HCT116 (cell line): Measurements from ENCODE around the gene AMTN. TPM values are rescaled to one million over a fixed set of nuclear protein-coding genes. Genes with fewer than 3 reads are reported as not detected.

Experiments used
- ATAC-seq: fragments of 200-7000 bp; cut with Tn5 transposase; 2 replicates; pipeline ENCODE4 v1.9.1; 2020; ENCODE audit warnings: mild to moderate bottlenecking, moderate library complexity
- BruUV-seq: library from RNA; stranded (reverse); fragments of 400-500 nt; replicated peaks from 2 replicates; lab custom pipeline; 2021; lab: Mats Ljungman, UMichigan
- CTCF ChIA-PET: fragments of 300-600 bp; sonication (Branson Sonifier 250); formaldehyde crosslinking; loops from one replicate; lab custom pipeline; 2021; ENCODE audit warnings: antibody characterized with exemption; lab: Charles Lee
- POLR2A ChIA-PET: fragments of 300-600, 350-600 bp; sonication (Branson Sonifier 250); formaldehyde crosslinking; loops from one replicate; lab custom pipeline; 2021; ENCODE audit warnings: antibody characterized with exemption; lab: Charles Lee
- RAD21 ChIA-PET, 2 experiments: fragments of 300-600 bp; sonication (Branson Sonifier 250); formaldehyde crosslinking; loops; one replicate each; lab custom pipeline; 2023; ENCODE audit warnings: low total read pairs in 2 of 2; ENCODE audit not compliant: uncharacterized antibody in 2 of 2, unreplicated experiment in 2 of 2, low non-redundant PET in 1 of 2; lab: Charles Lee
- DNase-seq: peaks from one replicate; pipeline ENCODE4 v3.0.0-alpha.2; 2010; ENCODE audit warnings: low read depth, low spot score
- H2AFZ ChIP-seq: fragments of 200-600 bp; shearing (Covaris generic), sonication (generic); 2 replicates; pipeline ENCODE4 v1.6.1; 2017; ENCODE audit warnings: low read depth, mixed run types, mixed read lengths, antibody characterized with exemption, low read length; ENCODE audit not compliant: poor library complexity, severe bottlenecking
- H3K27ac ChIP-seq: 2 replicates; pipeline ENCODE4 v1.5.1; 2012; ENCODE audit warnings: low read depth, low read length
- H3K27me3 ChIP-seq: fragments of 200-600 bp; sonication (generic); 2 replicates; pipeline ENCODE4 v1.6.1; 2016; ENCODE audit warnings: mixed run types, low read length, mixed read lengths; ENCODE audit not compliant: insufficient read depth
- H3K36me3 ChIP-seq, 2 experiments: fragments of 200-500 bp in 1 of 2; fragments of 200-600 bp in 1 of 2; sonication (Bioruptor generic) in 1 of 2; sonication (generic) in 1 of 2; 2 replicates each; pipeline versions ENCODE4 v1.5.1 to v1.6.1; 2014 to 2016; ENCODE audit warnings: low read length in 2 of 2, inconsistent platforms in 1 of 2, mixed read lengths in 1 of 2, mixed run types in 1 of 2; ENCODE audit not compliant: insufficient read depth in 2 of 2, control insufficient read depth in 1 of 2
- H3K4me1 ChIP-seq, 2 experiments: fragments of 200-600 bp in 1 of 2; sonication (generic) in 1 of 2; 2 replicates each; pipeline versions ENCODE4 v1.5.1 to v1.6.1; 2012 to 2017; ENCODE audit warnings: low read length in 2 of 2, inconsistent platforms in 1 of 2, mild to moderate bottlenecking in 1 of 2, mixed read lengths in 1 of 2, mixed run types in 1 of 2, moderate library complexity in 1 of 2; ENCODE audit not compliant: insufficient read depth in 2 of 2, control insufficient read depth in 1 of 2
- H3K4me2 ChIP-seq: fragments of 200-600 bp; sonication (generic); 2 replicates; pipeline ENCODE4 v1.6.1; 2017; ENCODE audit warnings: mixed run types, low read length, mixed read lengths
- H3K4me3 ChIP-seq, 2 experiments: fragments of 200-600 bp in 1 of 2; sonication (generic) in 1 of 2; replicated peaks in 1 of 2; 2 replicates each; pipeline ENCODE4 v1.5.1; 2011 to 2016; ENCODE audit warnings: low read length in 2 of 2, control low read depth in 1 of 2, low read depth in 1 of 2, mild to moderate bottlenecking in 1 of 2, mixed read lengths in 1 of 2, mixed run types in 1 of 2
- H3K79me2 ChIP-seq: fragments of 200-600 bp; sonication (generic); 2 replicates; pipeline ENCODE4 v1.6.1; 2017; ENCODE audit warnings: mild to moderate bottlenecking, mixed run types, low read length, moderate library complexity, mixed read lengths; ENCODE audit not compliant: insufficient read depth
- H3K9ac ChIP-seq: fragments of 200-600 bp; sonication (generic); 2 replicates; pipeline ENCODE4 v1.6.1; 2016; ENCODE audit warnings: low read length, mixed read lengths
- H3K9me2 ChIP-seq: fragments of 200-600 bp; sonication (generic), shearing (Covaris generic); 2 replicates; pipeline ENCODE4 v1.6.1; 2017; ENCODE audit warnings: mixed run types, mild to moderate bottlenecking, moderate library complexity; ENCODE audit not compliant: insufficient read depth
- H3K9me3 ChIP-seq, 2 experiments: fragments of 200-500 bp in 1 of 2; fragments of 200-600 bp in 1 of 2; sonication (Bioruptor generic) in 1 of 2; sonication (generic) in 1 of 2; 2 replicates each; pipeline ENCODE4 v1.6.1; 2014 to 2017; ENCODE audit warnings: low read length in 2 of 2, mixed read lengths in 2 of 2, inconsistent platforms in 1 of 2, low read depth in 1 of 2, mild to moderate bottlenecking in 1 of 2, mixed run types in 1 of 2, moderate library complexity in 1 of 2; ENCODE audit not compliant: control insufficient read depth in 1 of 2, insufficient read depth in 1 of 2
- H4K20me1 ChIP-seq: fragments of 200-600 bp; sonication (generic), shearing (Covaris generic); 2 replicates; pipeline ENCODE4 v1.6.1; 2017; ENCODE audit warnings: mixed run types, mild to moderate bottlenecking, moderate library complexity; ENCODE audit not compliant: insufficient read depth
- ATF3 ChIP-seq: IDR thresholded peaks from 2 replicates; pipeline ENCODE4 v1.6.1; 2012
- CEBPB ChIP-seq: IDR thresholded peaks from 2 replicates; pipeline ENCODE4 v1.6.1; 2012; ENCODE audit warnings: low read depth
- EGR1 ChIP-seq: IDR thresholded peaks from 2 replicates; pipeline ENCODE4 v1.6.1; 2012; ENCODE audit warnings: low read depth
- ELF1 ChIP-seq: IDR thresholded peaks from 2 replicates; pipeline ENCODE4 v1.6.1; 2012; ENCODE audit warnings: low read depth, borderline replicate concordance
- EZH2 ChIP-seq: fragments of 200-600 bp; sonication (generic); IDR thresholded peaks from 2 replicates; pipeline ENCODE4 v1.6.1; 2017; ENCODE audit warnings: antibody characterized with exemption, mixed run types
- FOSL1 ChIP-seq: IDR thresholded peaks from 2 replicates; pipeline ENCODE4 v1.6.1; 2012; ENCODE audit warnings: low read depth
- JUND ChIP-seq: IDR thresholded peaks from 2 replicates; pipeline ENCODE4 v1.6.1; 2012
- POLR2AphosphoS5 ChIP-seq: IDR thresholded peaks from 2 replicates; pipeline ENCODE4 v1.6.1; 2011; ENCODE audit warnings: mild to moderate bottlenecking, low read depth, low read length, moderate library complexity
- RAD21 ChIP-seq: IDR thresholded peaks from 2 replicates; pipeline ENCODE4 v1.6.1; 2012; ENCODE audit warnings: low read depth, mild to moderate bottlenecking
- REST ChIP-seq: IDR thresholded peaks from 2 replicates; pipeline ENCODE4 v1.6.1; 2012; ENCODE audit warnings: low read depth
- SP1 ChIP-seq: IDR thresholded peaks from 2 replicates; pipeline ENCODE4 v1.6.1; 2012; ENCODE audit warnings: low read depth
- SRF ChIP-seq: IDR thresholded peaks from 2 replicates; pipeline ENCODE4 v1.6.1; 2012; ENCODE audit warnings: low read depth
- TCF7L2 ChIP-seq: IDR thresholded peaks from 2 replicates; pipeline ENCODE4 v1.7.0; 2011; ENCODE audit warnings: borderline replicate concordance, inconsistent platforms; ENCODE audit not compliant: insufficient read depth, insufficient read length; ENCODE audit errors: extremely low read depth
- YY1 ChIP-seq: IDR thresholded peaks from 2 replicates; pipeline ENCODE4 v1.6.1; 2011; ENCODE audit warnings: low read length, low read depth, moderate library complexity, mild to moderate bottlenecking; ENCODE audit not compliant: insufficient replicate concordance; ENCODE audit errors: extremely low read depth
- ZFX ChIP-seq: fragments of 450-650 bp; IDR thresholded peaks from 2 replicates; pipeline ENCODE4 v1.6.1; 2017
- ZNF274 ChIP-seq: fragments of 200-500 bp; sonication (Bioruptor generic); IDR thresholded peaks from 2 replicates; pipeline ENCODE4 v1.6.1; 2014; ENCODE audit warnings: mild to moderate bottlenecking, low read depth, low read length, inconsistent platforms
- intact Hi-C: fragments of 100-400 bp; cut with micrococcal nuclease; formaldehyde crosslinking; loops from 2 replicates; pipeline ENCODE4 v1.10.0; 2022
- total RNA-seq: library from RNA; stranded (reverse); gene quantifications from one replicate; pipeline ENCODE4 v1.2.1, GENCODE V29; 2021; ENCODE audit not compliant: unreplicated experiment

The AMTN gene
- total RNA-seq, 1 experiment from 2014 or later, result not detected

GRCh38 chr4:70471897-70472296, 46.5 kb upstream of the AMTN start, which contains the start of gene MUC7:
Gene MUC7, plus strand, starts transcription at chr4:70472197. Its CDS starts 1,825 bp downstream, at chr4:70474022.
- H3K9me2 ChIP-seq, result no peaks in the 10 kb centered on the region
- H3K36me3 ChIP-seq, result no peaks in the 10 kb centered on the region
- H3K27me3 ChIP-seq, result no peaks in the 10 kb centered on the region
- no peak within 1 kb of the TSS for H3K4me2 ChIP-seq
- no peaks in the 10 kb centered on the region for H4K20me1 ChIP-seq
- RAD21 ChIA-PET, result no interaction called here
- H3K79me2 ChIP-seq, result no peaks in the 10 kb centered on the region
- no peaks in the 10 kb centered on the region for H3K4me1 ChIP-seq
- POLR2A ChIA-PET, result no interaction called here
- intact Hi-C loops, result no loop called here
- H3K4me3 ChIP-seq, result no peak within 1 kb of the TSS
- H2AFZ ChIP-seq, result no peak within 1 kb of the TSS
- no TSS peak for BruUV-seq
- CTCF ChIA-PET, result no interaction called here
- no peak within 1 kb of the TSS for H3K27ac ChIP-seq
- no peak for TF ChIP-seq EZH2
- TF ChIP-seq RAD21, result no peak
- no peak for TF ChIP-seq FOSL1
- no peak for TF ChIP-seq YY1
- TF ChIP-seq ELF1, result no peak
- ATAC-seq (no peak), DNase-seq (no peak)
- no peaks in the 10 kb centered on the region for H3K9me3 ChIP-seq
- H3K9ac ChIP-seq, result no peak within 1 kb of the TSS

GRCh38 chr4:70473679-70474078, 44.7 kb upstream of the AMTN start:
- ATAC-seq, result no peak
- no peaks in the 10 kb centered on the region for H4K20me1 ChIP-seq
- CTCF ChIA-PET, result no interaction called here
- no peak overlapping the region for H3K4me3 ChIP-seq
- H3K27ac ChIP-seq, result no peak overlapping the region
- H3K9me2 ChIP-seq, result no peaks in the 10 kb centered on the region
- no peaks in the 10 kb centered on the region for H3K27me3 ChIP-seq
- no peak overlapping the region for H3K4me2 ChIP-seq
- H2AFZ ChIP-seq, result no peak overlapping the region
- H3K79me2 ChIP-seq, result no peaks in the 10 kb centered on the region
- BruUV-seq, result no TSS peak
- intact Hi-C loops, result no loop called here
- no peak overlapping the region for H3K9ac ChIP-seq
- POLR2A ChIA-PET, result no interaction called here
- no peak for DNase-seq
- H3K36me3 ChIP-seq, result no peaks in the 10 kb centered on the region
- H3K9me3 ChIP-seq, result no peaks in the 10 kb centered on the region
- no peaks in the 10 kb centered on the region for H3K4me1 ChIP-seq
- RAD21 ChIA-PET, result no interaction called here
- no peak for TF ChIP-seq EGR1
- no peak for TF ChIP-seq ZFX
- no peak for TF ChIP-seq JUND
- no peak for TF ChIP-seq CEBPB
- no peak for TF ChIP-seq SRF
- no peak for TF ChIP-seq ZNF274
- TF ChIP-seq TCF7L2, result no peak
- TF ChIP-seq YY1, result no peak
- TF ChIP-seq ATF3, result no peak
- no peak for TF ChIP-seq POLR2AphosphoS5
- no peak for TF ChIP-seq FOSL1
- no peak for TF ChIP-seq SP1
- TF ChIP-seq ELF1, result no peak
- TF ChIP-seq REST, result no peak
